GM23248 (cell line): ENCODE results near the gene AGAP1.

ENCODE experiments used
- EZH2 ChIP-seq: fragments of 200-600 bp; sonication (generic); IDR thresholded peaks from 2 replicates; pipeline ENCODE4 v1.6.1; 2018; ENCODE audit warnings: antibody characterized with exemption, mild to moderate bottlenecking; ENCODE audit not compliant: insufficient read depth, poor library complexity, severe bottlenecking
- EZH2phosphoT487 ChIP-seq: fragments of 200-600 bp; sonication (generic); IDR thresholded peaks from 2 replicates; pipeline ENCODE4 v1.6.1; 2018; ENCODE audit warnings: antibody characterized with exemption, moderate library complexity, mild to moderate bottlenecking, low read depth; ENCODE audit not compliant: insufficient read depth

GRCh38 chr2:235564066-235564465 lies 70.2 kb downstream of the AGAP1 start:
- TF ChIP-seq EZH2 (no peak), EZH2phosphoT487 (no peak)
